ENCODE measurements around the gene ASAP2.

ASAP2 gene

DNA sequence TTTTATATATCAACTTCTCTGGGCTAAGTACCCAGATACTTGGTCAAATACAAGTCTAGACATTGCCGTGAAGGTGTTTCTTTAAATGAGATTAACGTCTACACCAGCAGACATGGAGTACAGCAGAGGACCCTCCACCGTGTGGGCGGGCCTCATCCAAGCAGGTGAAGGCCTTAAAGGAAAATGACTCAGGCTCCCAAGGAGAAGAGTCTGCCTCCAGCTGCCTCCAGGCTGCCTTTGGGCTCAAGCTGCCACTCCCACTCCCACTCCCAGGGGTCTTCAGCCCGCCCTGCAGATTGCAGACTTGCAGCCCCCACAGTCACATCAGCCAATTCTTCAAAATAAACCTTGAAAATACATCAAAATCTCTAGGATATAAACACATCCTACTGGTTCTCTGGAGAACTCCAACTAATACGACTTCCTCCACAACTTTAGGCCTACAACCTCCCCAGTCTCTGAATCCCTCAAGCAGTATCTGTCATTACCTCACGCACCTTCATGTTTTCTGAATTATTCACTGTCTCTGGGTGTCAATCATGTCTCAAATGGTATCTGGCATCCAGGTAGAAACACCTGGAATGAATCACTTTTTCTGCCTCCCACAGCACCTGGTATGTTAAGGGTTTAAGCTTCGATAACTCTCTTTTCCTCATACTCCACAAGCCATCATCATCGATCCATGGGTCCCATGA is 209.8 kb downstream of the ASAP2 start:
- TF ChIP-seq, protein P1, sequence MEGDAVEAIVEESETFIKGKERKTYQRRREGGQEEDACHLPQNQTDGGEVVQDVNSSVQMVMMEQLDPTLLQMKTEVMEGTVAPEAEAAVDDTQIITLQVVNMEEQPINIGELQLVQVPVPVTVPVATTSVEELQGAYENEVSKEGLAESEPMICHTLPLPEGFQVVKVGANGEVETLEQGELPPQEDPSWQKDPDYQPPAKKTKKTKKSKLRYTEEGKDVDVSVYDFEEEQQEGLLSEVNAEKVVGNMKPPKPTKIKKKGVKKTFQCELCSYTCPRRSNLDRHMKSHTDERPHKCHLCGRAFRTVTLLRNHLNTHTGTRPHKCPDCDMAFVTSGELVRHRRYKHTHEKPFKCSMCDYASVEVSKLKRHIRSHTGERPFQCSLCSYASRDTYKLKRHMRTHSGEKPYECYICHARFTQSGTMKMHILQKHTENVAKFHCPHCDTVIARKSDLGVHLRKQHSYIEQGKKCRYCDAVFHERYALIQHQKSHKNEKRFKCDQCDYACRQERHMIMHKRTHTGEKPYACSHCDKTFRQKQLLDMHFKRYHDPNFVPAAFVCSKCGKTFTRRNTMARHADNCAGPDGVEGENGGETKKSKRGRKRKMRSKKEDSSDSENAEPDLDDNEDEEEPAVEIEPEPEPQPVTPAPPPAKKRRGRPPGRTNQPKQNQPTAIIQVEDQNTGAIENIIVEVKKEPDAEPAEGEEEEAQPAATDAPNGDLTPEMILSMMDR (conservative IDR thresholded peaks at IDR 0.05; ENCODE audit: low read length) = no peak
- no peak for TF ChIP-seq EZH2phosphoT487 (IDR thresholded peaks at IDR 0.05; ENCODE audit: borderline replicate concordance)
- H3K79me2 ChIP-seq (ENCODE audit: insufficient read depth, low read length) = peaks cover 26% of the 10 kb centered on the region; the same call in 1 of the 2 replicates
- H3K4me2 ChIP-seq (ENCODE audit: low read depth, low read length, poor library complexity, severe bottlenecking) = no peak overlapping the region
- H4K20me1 ChIP-seq (ENCODE audit: insufficient read depth, low read length, poor library complexity, severe bottlenecking) = no peaks in the 10 kb centered on the region
- H3K27me3 ChIP-seq (ENCODE audit: insufficient read depth, low read length, poor library complexity, severe bottlenecking) = no peaks in the 10 kb centered on the region
- H3K9me2 ChIP-seq (replicated peaks; ENCODE audit: low read depth, low read length) = no peaks in the 10 kb centered on the region
- no peak overlapping the region for H3K4me3 ChIP-seq (ENCODE audit: low read length, poor library complexity, severe bottlenecking)
- no peak overlapping the region for H2AFZ ChIP-seq (ENCODE audit: low read length)
- H3K4me1 ChIP-seq (ENCODE audit: insufficient read depth, low read length, poor library complexity, severe bottlenecking) = peaks cover 9% of the 10 kb centered on the region
- no peak overlapping the region for H3K9ac ChIP-seq (ENCODE audit: low read depth, low read length, poor library complexity, severe bottlenecking)
- H3K36me3 ChIP-seq (ENCODE audit: insufficient read depth, low read length) = no peaks in the 10 kb centered on the region; the same call in 1 of the 2 replicates
- H3F3A ChIP-seq (ENCODE audit: low read depth) = no peaks in the 10 kb centered on the region
- no peaks in the 10 kb centered on the region for H3K9me3 ChIP-seq (ENCODE audit: insufficient read depth, low read depth, low read length)

DNA sequence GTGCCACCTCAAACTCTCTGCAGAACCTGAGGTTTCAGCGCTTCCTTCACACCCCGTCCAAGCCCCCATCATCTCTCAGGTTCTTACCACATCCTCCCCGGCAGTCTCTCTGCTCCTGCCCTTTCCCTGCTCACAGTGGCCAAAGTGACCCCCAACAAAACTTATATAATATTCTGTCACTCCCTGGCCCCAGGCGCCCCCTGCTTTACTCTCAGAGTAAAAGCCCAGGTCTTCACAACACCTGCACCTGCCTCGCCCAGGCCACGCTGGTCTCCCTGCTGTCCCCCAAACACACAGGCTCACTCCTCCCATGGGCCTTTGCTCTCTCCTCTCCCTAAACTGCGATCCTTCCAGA is 210.3 kb downstream of the ASAP2 start:
- TF ChIP-seq, protein P1 (conservative IDR thresholded peaks at IDR 0.05; ENCODE audit: low read length) = no peak; the same call in 1 of the 2 replicates
- no peak for TF ChIP-seq EZH2phosphoT487 (IDR thresholded peaks at IDR 0.05; ENCODE audit: borderline replicate concordance)
- no peaks in the 10 kb centered on the region for H3F3A ChIP-seq (ENCODE audit: low read depth)
- no peaks in the 10 kb centered on the region for H3K9me2 ChIP-seq (replicated peaks; ENCODE audit: low read depth, low read length)
- H4K20me1 ChIP-seq (ENCODE audit: insufficient read depth, low read length, poor library complexity, severe bottlenecking) = peaks cover 3% of the 10 kb centered on the region
- peaks cover 13% of the 10 kb centered on the region for H3K4me1 ChIP-seq (ENCODE audit: insufficient read depth, low read length, poor library complexity, severe bottlenecking)
- H3K27me3 ChIP-seq (ENCODE audit: insufficient read depth, low read length, poor library complexity, severe bottlenecking) = no peaks in the 10 kb centered on the region
- H3K36me3 ChIP-seq (ENCODE audit: insufficient read depth, low read length) = no peaks in the 10 kb centered on the region; the same call in 1 of the 2 replicates
- peaks cover 31% of the 10 kb centered on the region for H3K79me2 ChIP-seq (ENCODE audit: insufficient read depth, low read length)
- H3K9me3 ChIP-seq (ENCODE audit: insufficient read depth, low read depth, low read length) = no peaks in the 10 kb centered on the region
- no peak overlapping the region for H3K4me3 ChIP-seq (ENCODE audit: low read length, poor library complexity, severe bottlenecking)
- H3K4me2 ChIP-seq (ENCODE audit: low read depth, low read length, poor library complexity, severe bottlenecking) = no peak overlapping the region
- no peak overlapping the region for H3K9ac ChIP-seq (ENCODE audit: low read depth, low read length, poor library complexity, severe bottlenecking)
- no peak overlapping the region for H2AFZ ChIP-seq (ENCODE audit: low read length)

DNA sequence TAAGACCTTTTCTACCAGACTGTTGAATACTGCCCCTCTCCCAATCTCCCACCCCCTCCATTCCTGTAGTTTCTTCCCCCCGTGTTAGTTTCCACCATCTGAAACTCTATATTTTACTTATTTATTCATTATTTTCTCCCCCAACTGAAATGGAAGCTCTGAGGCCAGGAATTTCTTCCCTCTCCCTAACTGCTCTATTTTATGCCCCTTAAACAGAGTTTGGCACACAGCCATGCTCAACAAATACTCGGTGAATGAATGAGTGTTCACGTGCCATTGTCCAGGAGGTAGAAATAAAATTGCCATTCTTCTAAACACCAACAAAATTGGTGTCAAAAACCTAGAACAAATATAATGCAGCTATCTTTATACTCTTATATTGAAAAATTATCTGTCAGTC is 211.1 kb downstream of the ASAP2 start:
- no peak for TF ChIP-seq EZH2phosphoT487 (IDR thresholded peaks at IDR 0.05; ENCODE audit: borderline replicate concordance)
- TF ChIP-seq, protein P1 (conservative IDR thresholded peaks at IDR 0.05; ENCODE audit: low read length) = no peak
- no peaks in the 10 kb centered on the region for H3K9me3 ChIP-seq (ENCODE audit: insufficient read depth, low read depth, low read length)

More for the DNA sequence above, 211.1 kb downstream of the ASAP2 start:
- Histone ChIP-seq H3K9ac (ENCODE audit: low read depth, low read length, poor library complexity, severe bottlenecking) (no peak overlapping the region), H3K36me3 (ENCODE audit: insufficient read depth, low read length) (no peaks in the 10 kb centered on the region), H3K9me2 (replicated peaks; ENCODE audit: low read depth, low read length) (no peaks in the 10 kb centered on the region), H3F3A (ENCODE audit: low read depth) (no peaks in the 10 kb centered on the region), H2AFZ (ENCODE audit: low read length) (no peak overlapping the region), H4K20me1 (ENCODE audit: insufficient read depth, low read length, poor library complexity, severe bottlenecking) (peaks cover 10% of the 10 kb centered on the region), H3K4me3 (ENCODE audit: low read length, poor library complexity, severe bottlenecking) (no peak overlapping the region), H3K4me2 (ENCODE audit: low read depth, low read length, poor library complexity, severe bottlenecking) (no peak overlapping the region), H3K27me3 (ENCODE audit: insufficient read depth, low read length, poor library complexity, severe bottlenecking) (no peaks in the 10 kb centered on the region), H3K79me2 (ENCODE audit: insufficient read depth, low read length) (peaks cover 39% of the 10 kb centered on the region), H3K4me1 (ENCODE audit: insufficient read depth, low read length, poor library complexity, severe bottlenecking) (peaks cover 17% of the 10 kb centered on the region)
